Endothelial cell of umbilical vein (primary cell): Measurements from ENCODE around the gene CD80. TPM values are rescaled to one million over a fixed set of nuclear protein-coding genes. Genes with fewer than 3 reads are reported as not detected.

Source experiments
- BruUV-seq: library from RNA; stranded (reverse); fragments of 400-500 nt; replicated peaks from 2 replicates; lab custom pipeline; 2021; lab: Mats Ljungman, UMichigan
- CTCF ChIA-PET: fragments of 300-600, 350-600 bp; sonication (Branson Sonifier 250); formaldehyde crosslinking; loops from one replicate; lab custom pipeline; 2021; ENCODE audit warnings: antibody characterized with exemption, inconsistent platforms; lab: Charles Lee
- POLR2A ChIA-PET: fragments of 300-600, 350-600 bp; sonication (Branson Sonifier 250); formaldehyde crosslinking; loops from one replicate; lab custom pipeline; 2021; ENCODE audit warnings: antibody characterized with exemption, inconsistent platforms; lab: Charles Lee
- DNase-seq: peaks from one replicate; pipeline ENCODE4 v3.0.0-alpha.2; 2011; ENCODE audit warnings: low read depth, low spot score
- FAIRE-seq: peaks from 2 replicates; lab custom pipeline; 2011; peaks lifted over from hg19 to GRCh38; lab: Jason Lieb, UNC
- H2AFZ ChIP-seq: 2 replicates; pipeline ENCODE4 v1.6.0; 2012; ENCODE audit warnings: low read depth, low read length, control low read depth, inconsistent platforms
- H3K27ac ChIP-seq: 2 replicates; pipeline ENCODE4 v1.5.1; 2011; ENCODE audit warnings: low read depth, mild to moderate bottlenecking, control low read depth, low read length, moderate library complexity; ENCODE audit not compliant: insufficient read depth
- H3K27me3 ChIP-seq, 2 experiments: 2 replicates each; pipeline versions ENCODE4 v1.6.0 to v1.6.1; 2011; ENCODE audit warnings: low read length in 2 of 2, mixed read lengths in 1 of 2; ENCODE audit not compliant: control insufficient read depth in 2 of 2, insufficient read depth in 2 of 2
- H3K36me3 ChIP-seq, 2 experiments: 2 replicates in 1 of 2; 3 replicates in 1 of 2; pipeline ENCODE4 v1.5.1; 2011; ENCODE audit warnings: low read length in 2 of 2, mild to moderate bottlenecking in 1 of 2, moderate library complexity in 1 of 2; ENCODE audit not compliant: control insufficient read depth in 2 of 2, insufficient read depth in 2 of 2; ENCODE audit errors: extremely low read depth in 1 of 2
- H3K4me1 ChIP-seq: 3 replicates; pipeline ENCODE4 v1.5.1; 2011; ENCODE audit warnings: mild to moderate bottlenecking, low read length; ENCODE audit not compliant: control insufficient read depth, insufficient read depth; ENCODE audit errors: extremely low read depth
- H3K4me2 ChIP-seq: 2 replicates; pipeline ENCODE4 v1.6.1; 2011; ENCODE audit warnings: low read length, control low read depth, mixed read lengths; ENCODE audit not compliant: insufficient read depth
- H3K4me3 ChIP-seq, 3 experiments: fragments of 200-600 bp in 1 of 3; sonication (generic), shearing (Covaris generic) in 1 of 3; replicated peaks in 1 of 3; 2 replicates each; pipeline ENCODE4 v1.5.1; 2011 to 2016; ENCODE audit warnings: control low read depth in 3 of 3, low read length in 3 of 3, mild to moderate bottlenecking in 2 of 3, inconsistent platforms in 1 of 3, low read depth in 1 of 3, moderate library complexity in 1 of 3; ENCODE audit not compliant: insufficient read depth in 1 of 3
- H3K79me2 ChIP-seq: 2 replicates; pipeline ENCODE4 v1.6.0; 2012; ENCODE audit warnings: low read length, inconsistent platforms; ENCODE audit not compliant: control insufficient read depth, insufficient read depth
- H3K9ac ChIP-seq: replicated peaks from 2 replicates; pipeline ENCODE3; 2011; ENCODE audit warnings: low read length, control low read depth; ENCODE audit not compliant: insufficient read depth; ENCODE audit errors: extremely low read depth
- H3K9me1 ChIP-seq: replicated peaks from 3 replicates; pipeline ENCODE4 v1.6.0; 2011; ENCODE audit warnings: mild to moderate bottlenecking, low read length; ENCODE audit not compliant: control insufficient read depth, insufficient read depth; ENCODE audit errors: extremely low read depth
- H3K9me3 ChIP-seq: replicated peaks from 2 replicates; pipeline ENCODE4 v1.5.1; 2012; ENCODE audit warnings: low read length, inconsistent platforms; ENCODE audit not compliant: control insufficient read depth, insufficient read depth
- H4K20me1 ChIP-seq: replicated peaks from 2 replicates; pipeline ENCODE3; 2011; ENCODE audit warnings: mild to moderate bottlenecking, low read length; ENCODE audit not compliant: control insufficient read depth, insufficient read depth; ENCODE audit errors: extremely low read depth
- EZH2 ChIP-seq: IDR thresholded peaks from 2 replicates; pipeline ENCODE4 v1.6.1; 2012; ENCODE audit warnings: borderline replicate concordance, low read depth, mild to moderate bottlenecking, moderate library complexity, low read length, inconsistent platforms; ENCODE audit not compliant: severe bottlenecking
- FOS ChIP-seq: IDR thresholded peaks from 2 replicates; pipeline ENCODE4 v1.6.1; 2011; ENCODE audit warnings: mild to moderate bottlenecking, low read length, moderate library complexity, borderline replicate concordance; ENCODE audit not compliant: insufficient read depth
- GATA2 ChIP-seq: IDR thresholded peaks from 2 replicates; pipeline ENCODE4 v1.7.0; 2011; ENCODE audit warnings: low read depth, mild to moderate bottlenecking, moderate library complexity, mixed read lengths, low read length; ENCODE audit not compliant: insufficient read length, insufficient read depth
- JUN ChIP-seq: IDR thresholded peaks from 2 replicates; pipeline ENCODE4 v1.6.1; 2011; ENCODE audit warnings: borderline replicate concordance, low read depth; ENCODE audit not compliant: insufficient read length, insufficient read depth
- MYC ChIP-seq: IDR thresholded peaks from one replicate; pipeline ENCODE4 v1.6.1; 2011; ENCODE audit warnings: mild to moderate bottlenecking, low read depth, low read length
- POLR2A ChIP-seq: IDR thresholded peaks from 2 replicates; pipeline ENCODE4 v1.6.1; 2012; ENCODE audit warnings: low read depth, mild to moderate bottlenecking, control low read depth, low read length
- POLR2AphosphoS5 ChIP-seq: IDR thresholded peaks from 2 replicates; pipeline ENCODE4 v1.6.1; 2012; ENCODE audit warnings: low read depth, mild to moderate bottlenecking, control low read depth, low read length, moderate library complexity; ENCODE audit not compliant: insufficient read depth
- dilution Hi-C: fragments of 300-500 bp; cut with MboI; formaldehyde crosslinking; loops from one replicate; pipeline ENCODE4 v1.15.0; 2019; ENCODE audit warnings: low sequenced_read_pairs; ENCODE audit not compliant: extremely low pct_ligation_motif_present
- intact Hi-C: fragments of 100-400 bp; cut with micrococcal nuclease; formaldehyde crosslinking; loops from one replicate; pipeline ENCODE4 v1.10.0; 2022
- polyA plus RNA-seq, 4 experiments: library from polyadenylated mRNA; depleted of rRNA in 3 of 4; stranded (reverse) in 3 of 4; unstranded in 1 of 4; fragments of >200 nt; gene quantifications; 2 replicates each; pipeline versions ENCODE4 v1.2.1 to v1.2.3, GENCODE V29; 2011 to 2012; ENCODE audit warnings: missing spikeins in 1 of 4
- total RNA-seq: library from RNA; stranded (reverse); gene quantifications from 2 replicates; pipeline ENCODE4 v1.2.3, GENCODE V29; 2021
- TF ChIP-seq, protein P1 (sequence below): IDR thresholded peaks from 2 replicates; pipeline ENCODE4 v1.6.1; 2011; ENCODE audit not compliant: insufficient read depth, insufficient read length
- TF ChIP-seq, protein P2 (sequence below), 2 donors: IDR thresholded peaks; 1 replicate in 1 of 2; 2 replicates in 1 of 2; pipeline ENCODE4 v1.5.1; 2011; ENCODE audit warnings: low read length in 2 of 2, mild to moderate bottlenecking in 2 of 2, moderate library complexity in 2 of 2, control low read depth in 1 of 2, inconsistent platforms in 1 of 2, low read depth in 1 of 2; ENCODE audit not compliant: insufficient read depth in 1 of 2; ENCODE audit errors: extremely low read depth in 1 of 2

Gene CD80
- total and polyA plus RNA-seq, 2 donors (not counting 3 experiments of a cell fraction or from before 2014, with no cell fraction given), result not detected

DNA sequence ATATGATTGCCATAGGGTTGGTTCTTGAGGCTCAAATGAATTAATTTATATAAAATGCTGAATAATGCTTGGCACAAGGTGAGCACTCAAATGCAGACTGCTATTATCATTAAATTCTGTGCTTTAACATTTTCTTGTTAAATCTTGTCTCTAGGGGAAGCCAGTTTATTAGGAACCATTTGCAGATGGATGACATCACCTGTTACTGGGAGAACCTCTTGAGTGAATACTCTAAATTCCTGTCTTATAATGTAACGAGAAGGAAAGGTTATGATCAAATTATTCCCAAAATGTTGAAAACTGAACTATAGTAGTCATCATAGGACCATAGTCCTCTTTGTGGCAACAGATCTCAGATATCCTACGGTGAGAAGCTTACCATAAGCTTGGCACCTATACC lies 67.3 kb downstream of the CD80 start:
- Histone ChIP-seq H2AFZ (no peak overlapping the region), H3K27me3 (no peaks in the 10 kb centered on the region), H3K79me2 (no peaks in the 10 kb centered on the region), H3K9me1 (no peaks in the 10 kb centered on the region), H3K4me1 (no peaks in the 10 kb centered on the region), H3K27ac (no peak overlapping the region), H3K4me2 (no peak overlapping the region), H3K9ac (no peak overlapping the region), H3K9me3 (no peaks in the 10 kb centered on the region), H4K20me1 (no peaks in the 10 kb centered on the region), H3K36me3 (no peaks in the 10 kb centered on the region), H3K4me3 (no peak overlapping the region)
- dilution Hi-C loops, result no loop called here
- POLR2A ChIA-PET, result no interaction called here
- TF ChIP-seq, protein P1, sequence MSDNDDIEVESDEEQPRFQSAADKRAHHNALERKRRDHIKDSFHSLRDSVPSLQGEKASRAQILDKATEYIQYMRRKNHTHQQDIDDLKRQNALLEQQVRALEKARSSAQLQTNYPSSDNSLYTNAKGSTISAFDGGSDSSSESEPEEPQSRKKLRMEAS, result no peak
- no peak for TF ChIP-seq FOS
- no peak for TF ChIP-seq EZH2
- TF ChIP-seq MYC, result no peak
- TF ChIP-seq GATA2, result no peak
- TF ChIP-seq JUN, result no peak
- BruUV-seq, result no TSS peak
- FAIRE-seq (no peak), DNase-seq (no peak)
- CTCF ChIA-PET, result no interaction called here
- intact Hi-C loops, result no loop called here

DNA sequence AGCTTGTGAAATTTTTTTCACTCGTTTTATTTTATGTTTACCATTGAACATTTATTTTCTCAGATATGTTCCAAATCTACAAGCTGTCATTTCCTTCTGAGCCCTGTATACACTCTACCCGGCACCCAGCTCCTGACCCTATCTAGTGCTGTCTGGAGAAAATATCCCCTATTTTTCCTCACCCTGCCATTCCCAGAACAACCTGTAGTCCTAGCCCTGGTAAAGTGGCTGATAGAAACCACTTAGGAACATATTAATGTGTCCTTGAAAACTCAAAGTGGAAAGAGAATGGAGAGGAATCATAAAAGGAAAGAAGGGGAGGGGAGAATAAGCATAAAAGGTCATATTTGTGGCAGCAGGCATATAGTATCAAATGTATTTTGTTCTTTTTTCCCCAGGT lies 69.3 kb downstream of the CD80 start:
- H2AFZ ChIP-seq, result no peak overlapping the region
- no peak overlapping the region for H3K27ac ChIP-seq
- H3K27me3 ChIP-seq, result no peaks in the 10 kb centered on the region
- no peaks in the 10 kb centered on the region for H3K9me3 ChIP-seq
- no peaks in the 10 kb centered on the region for H4K20me1 ChIP-seq
- no peak overlapping the region for H3K4me2 ChIP-seq
- H3K4me1 ChIP-seq, result no peaks in the 10 kb centered on the region
- no peaks in the 10 kb centered on the region for H3K79me2 ChIP-seq
- peaks cover 3 to 12% of the 10 kb centered on the region in 2 experiments for H3K36me3 ChIP-seq
- no peak for DNase-seq
- POLR2A ChIA-PET, result no interaction called here
- H3K9ac ChIP-seq, result no peak overlapping the region
- intact Hi-C loops, result no loop called here
- FAIRE-seq, result no peak
- H3K4me3 ChIP-seq, result no peak overlapping the region
- CTCF ChIA-PET, result interaction anchor here (1.0 to 2.3 kb wide), 4 partner anchors 11 to 192 kb away, joined by 3 to 9 read pairs (median 6); no protein-coding TSS in a partner anchor
- no peaks in the 10 kb centered on the region for H3K9me1 ChIP-seq
- dilution Hi-C loops, result no loop called here
- BruUV-seq, result no TSS peak
- TF ChIP-seq GATA2 (no peak), FOS (no peak), JUN (no peak), POLR2AphosphoS5 (no peak), MYC (no peak), POLR2A (no peak), EZH2 (no peak)
- TF ChIP-seq, protein P2, sequence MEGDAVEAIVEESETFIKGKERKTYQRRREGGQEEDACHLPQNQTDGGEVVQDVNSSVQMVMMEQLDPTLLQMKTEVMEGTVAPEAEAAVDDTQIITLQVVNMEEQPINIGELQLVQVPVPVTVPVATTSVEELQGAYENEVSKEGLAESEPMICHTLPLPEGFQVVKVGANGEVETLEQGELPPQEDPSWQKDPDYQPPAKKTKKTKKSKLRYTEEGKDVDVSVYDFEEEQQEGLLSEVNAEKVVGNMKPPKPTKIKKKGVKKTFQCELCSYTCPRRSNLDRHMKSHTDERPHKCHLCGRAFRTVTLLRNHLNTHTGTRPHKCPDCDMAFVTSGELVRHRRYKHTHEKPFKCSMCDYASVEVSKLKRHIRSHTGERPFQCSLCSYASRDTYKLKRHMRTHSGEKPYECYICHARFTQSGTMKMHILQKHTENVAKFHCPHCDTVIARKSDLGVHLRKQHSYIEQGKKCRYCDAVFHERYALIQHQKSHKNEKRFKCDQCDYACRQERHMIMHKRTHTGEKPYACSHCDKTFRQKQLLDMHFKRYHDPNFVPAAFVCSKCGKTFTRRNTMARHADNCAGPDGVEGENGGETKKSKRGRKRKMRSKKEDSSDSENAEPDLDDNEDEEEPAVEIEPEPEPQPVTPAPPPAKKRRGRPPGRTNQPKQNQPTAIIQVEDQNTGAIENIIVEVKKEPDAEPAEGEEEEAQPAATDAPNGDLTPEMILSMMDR (IDR thresholded peaks at IDR 0.05; ENCODE audit: extremely low read depth in 1 of 2, insufficient read depth in 1 of 2, low read depth in 1 of 2, low read length in 2 of 2), result no peak
- TF ChIP-seq, protein P1, result no peak
